GM18511 (cell line): ENCODE data around the gene MS4A13.
A peak's percentile ranks its signal among the peaks of the same experiment; 100 is the strongest.
"Not testable (repeated sequence)": the region's sequence is repeated elsewhere in the genome, so short reads cannot be mapped to it uniquely, and the experiment has no call there.

ENCODE experiments used
- ATAC-seq: cut with Tn5 transposase; IDR thresholded peaks from one replicate; pipeline ENCODE4 v1.9.1; 2021; ENCODE audit warnings: mild to moderate bottlenecking, moderate library complexity; ENCODE audit not compliant: unreplicated experiment

MS4A13 gene

GRCh38 chr11:60530454-60531100, 15.4 kb downstream of the MS4A13 start:
- ATAC-seq = no peak

DNA sequence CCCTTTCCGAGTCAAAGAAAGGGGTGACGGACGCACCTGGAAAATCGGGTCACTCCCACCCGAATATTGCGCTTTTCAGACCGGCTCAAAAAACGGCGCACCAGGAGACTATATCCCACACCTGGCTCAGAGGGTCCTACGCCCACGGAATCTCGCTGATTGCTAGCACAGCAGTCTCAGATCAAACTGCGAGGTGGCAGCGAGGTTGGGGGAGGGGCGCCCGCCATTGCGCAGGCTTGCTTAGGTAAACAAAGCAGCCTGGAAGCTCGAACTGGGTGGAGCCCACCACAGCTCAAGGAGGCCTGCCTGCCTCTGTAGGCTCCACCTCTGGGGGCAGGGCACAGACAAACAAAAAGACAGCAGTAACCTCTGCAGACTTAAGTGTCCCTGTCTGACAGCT, 17.2 kb downstream of the MS4A13 start:
- not testable (repeated sequence) for ATAC-seq

DNA sequence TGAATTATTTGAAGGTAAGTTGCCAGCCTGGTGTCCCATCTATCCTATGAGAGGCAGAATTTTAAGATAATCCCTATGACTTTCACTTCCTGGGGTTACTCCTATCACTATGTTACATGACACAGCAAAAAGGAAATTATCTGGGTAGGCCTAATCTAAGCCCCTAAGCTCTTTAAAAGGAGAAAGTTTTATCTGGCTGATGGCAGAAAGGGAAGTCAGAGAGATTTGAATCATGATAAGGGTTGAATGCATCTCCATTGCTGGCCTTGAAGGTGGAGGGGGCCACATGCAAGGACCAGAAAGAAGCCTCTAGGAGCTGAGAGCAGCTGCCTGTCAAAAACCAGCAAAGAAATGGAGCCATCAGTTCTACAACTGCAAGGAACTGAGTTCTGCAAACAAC, 23.4 kb downstream of the MS4A13 start:
- not testable (repeated sequence) for ATAC-seq

DNA sequence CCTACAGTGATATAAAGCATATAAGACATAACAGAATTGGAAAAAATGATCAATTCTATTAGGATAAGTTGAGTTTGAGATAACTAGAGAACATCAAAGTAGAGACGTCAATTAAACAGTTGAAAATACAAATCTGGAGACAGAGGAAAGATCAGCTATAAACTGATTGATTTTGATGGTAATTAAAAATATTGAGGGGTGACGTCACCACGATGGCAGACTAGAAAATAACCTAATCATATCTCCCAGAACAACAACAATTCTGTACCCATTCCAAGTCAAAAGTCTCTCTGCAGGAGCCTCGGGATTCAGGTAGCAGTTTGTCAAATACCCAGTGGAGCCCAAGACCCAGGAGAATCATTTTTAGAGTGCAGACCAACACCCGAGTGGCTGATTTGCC, 28.9 kb downstream of the MS4A13 start:
- no peak for ATAC-seq

DNA sequence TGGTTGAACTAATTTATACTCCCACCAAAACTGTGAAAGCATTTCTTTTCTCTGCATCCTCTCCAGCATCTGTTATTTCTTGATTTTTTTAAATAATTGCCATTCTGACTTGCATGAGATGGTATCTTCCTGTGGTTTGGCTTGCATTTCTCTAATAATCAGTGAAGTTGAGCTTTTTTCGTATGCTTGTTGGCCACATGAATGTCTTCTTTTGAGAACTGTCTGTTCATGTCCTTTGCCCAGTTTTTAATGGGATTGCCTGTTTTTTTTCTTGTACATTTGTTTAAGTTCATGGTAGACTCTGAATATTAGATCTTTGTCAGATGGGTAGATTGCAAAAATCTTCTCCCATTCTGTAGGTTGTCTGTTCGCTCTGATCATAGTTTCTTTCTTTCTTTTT, 46.1 kb downstream of the MS4A13 start:
- no peak for ATAC-seq

GRCh38 chr11:60563553-60564235, 48.5 kb downstream of the MS4A13 start:
- peak; percentile 80 for ATAC-seq

- ATAC-seq = no peak
Measured at GRCh38 chr11:60566776-60567175, 51.6 kb downstream of the MS4A13 start.

DNA sequence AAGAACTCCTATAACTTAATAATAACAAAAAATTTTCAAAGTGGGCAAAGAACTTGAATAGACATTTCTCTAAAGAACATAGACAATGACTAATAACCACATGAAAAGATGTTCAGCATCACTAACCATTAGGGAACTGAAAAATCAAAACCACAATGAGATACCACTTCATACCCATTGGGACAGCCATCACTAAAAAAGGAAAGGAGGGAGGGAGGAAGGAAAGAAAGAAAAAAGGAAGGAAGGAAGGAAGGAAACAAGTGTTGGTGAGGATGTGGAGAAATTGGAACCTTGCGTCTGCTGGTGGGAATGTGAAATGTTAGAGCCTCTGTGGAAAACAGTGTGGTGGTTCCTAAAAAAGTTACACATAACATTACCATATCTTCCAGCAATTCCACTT, 55.8 kb downstream of the MS4A13 start:
- peak; percentile 77 for ATAC-seq

DNA sequence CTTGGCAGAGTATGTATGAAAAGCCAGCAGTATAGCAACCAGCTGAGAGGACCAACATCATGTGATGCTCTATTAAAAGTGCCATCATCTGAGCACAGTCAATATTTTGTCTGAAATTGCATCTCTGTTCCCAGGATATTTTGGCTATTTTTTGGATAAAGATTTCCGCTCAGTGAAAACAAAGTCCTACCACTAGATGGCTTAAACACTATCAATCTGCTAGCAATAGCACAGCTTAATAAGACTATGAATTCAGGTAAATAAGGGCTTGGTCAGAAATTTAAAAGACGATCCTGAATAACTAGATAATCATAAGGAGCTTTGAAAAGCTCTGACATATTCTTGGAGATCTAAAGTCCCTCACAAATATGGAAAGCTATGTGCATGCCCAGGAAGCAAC, 74.4 kb downstream of the MS4A13 start:
- no peak for ATAC-seq
